DND-41 (cell line): ENCODE data around the gene NUCKS1.

Source experiments
- ATAC-seq: fragments of 200-7000 bp; cut with Tn5 transposase; 3 replicates; pipeline ENCODE4 v1.9.1; 2021; ENCODE audit warnings: low read depth; ENCODE audit not compliant: insufficient read depth
- DNase-seq: peaks from one replicate; pipeline ENCODE4 v3.0.0-alpha.2; 2020
- H2AFZ ChIP-seq: 2 replicates; pipeline ENCODE4 v1.6.0; 2012; ENCODE audit warnings: low read depth, low read length
- H3K27ac ChIP-seq: 2 replicates; pipeline ENCODE4 v1.5.1; 2012; ENCODE audit warnings: low read length, inconsistent platforms
- H3K27me3 ChIP-seq: fragments of 200-600 bp; sonication (generic); 2 replicates; pipeline ENCODE4 v1.6.0; 2012; ENCODE audit warnings: low read length, mild to moderate bottlenecking, inconsistent platforms; ENCODE audit not compliant: insufficient read depth, poor library complexity
- H3K36me3 ChIP-seq: 2 replicates; pipeline ENCODE4 v1.5.1; 2012; ENCODE audit warnings: low read length, inconsistent platforms; ENCODE audit not compliant: insufficient read depth
- H3K4me1 ChIP-seq: 2 replicates; pipeline ENCODE4 v1.5.1; 2012; ENCODE audit warnings: mild to moderate bottlenecking, low read length; ENCODE audit not compliant: insufficient read depth
- H3K4me2 ChIP-seq: 2 replicates; pipeline ENCODE4 v1.6.0; 2012; ENCODE audit warnings: mild to moderate bottlenecking, moderate library complexity, low read length, inconsistent platforms; ENCODE audit not compliant: insufficient read depth
- H3K4me3 ChIP-seq, 2 experiments: fragments of 200-600 bp in 1 of 2; shearing (Covaris generic) in 1 of 2; 2 replicates each; pipeline ENCODE4 v1.5.1; 2012 to 2016; ENCODE audit warnings: inconsistent platforms in 2 of 2, low read length in 2 of 2, mild to moderate bottlenecking in 2 of 2, low read depth in 1 of 2, moderate library complexity in 1 of 2
- H3K79me2 ChIP-seq: 2 replicates; pipeline ENCODE4 v1.6.0; 2012; ENCODE audit warnings: low read length, inconsistent platforms; ENCODE audit not compliant: insufficient read depth
- H3K9ac ChIP-seq: 2 replicates; pipeline ENCODE4 v1.6.0; 2012; ENCODE audit warnings: low read depth, mild to moderate bottlenecking, inconsistent platforms, low read length, moderate library complexity
- H3K9me3 ChIP-seq: 2 replicates; pipeline ENCODE4 v1.5.1; 2012; ENCODE audit warnings: low read length, moderate library complexity, mild to moderate bottlenecking, inconsistent platforms; ENCODE audit not compliant: insufficient read depth, severe bottlenecking
- H4K20me1 ChIP-seq: 2 replicates; pipeline ENCODE4 v1.6.0; 2012; ENCODE audit warnings: low read length; ENCODE audit not compliant: insufficient read depth
- CTCF ChIP-seq: IDR thresholded peaks from 2 replicates; pipeline ENCODE4 v1.5.1; 2012; ENCODE audit warnings: borderline replicate concordance, low read length, moderate library complexity, mild to moderate bottlenecking; ENCODE audit not compliant: poor library complexity, severe bottlenecking; ENCODE audit errors: extremely low read depth
- EZH2 ChIP-seq: IDR thresholded peaks from 3 replicates; pipeline ENCODE4 v1.6.1; 2012; ENCODE audit warnings: borderline replicate concordance, low read depth, mild to moderate bottlenecking, moderate library complexity, low read length, inconsistent platforms; ENCODE audit not compliant: severe bottlenecking

Gene NUCKS1

GRCh38 chr1:205782627-205783432, 32.8 kb upstream of the NUCKS1 start:
- Histone ChIP-seq H3K27ac (no peak overlapping the region), H2AFZ (no peak overlapping the region), H3K79me2 (no peaks in the 10 kb centered on the region), H3K36me3 (no peaks in the 10 kb centered on the region), H4K20me1 (no peaks in the 10 kb centered on the region), H3K4me2 (no peak overlapping the region), H3K4me3 (no peak overlapping the region), H3K9ac (no peak overlapping the region), H3K27me3 (no peaks in the 10 kb centered on the region), H3K4me1 (peaks cover 7% of the 10 kb centered on the region; the same call in 1 of the 2 replicates), H3K9me3 (no peaks in the 10 kb centered on the region)
- DNase-seq (no peak), ATAC-seq (peak; percentile 79)
- TF ChIP-seq CTCF (peak; percentile 34), EZH2 (no peak)

- no peak for TF ChIP-seq EZH2
- Histone ChIP-seq H3K4me2 (no peak overlapping the region), H2AFZ (no peak overlapping the region), H3K4me3 (no peak overlapping the region), H3K27ac (no peak overlapping the region), H3K36me3 (no peaks in the 10 kb centered on the region), H3K9ac (no peak overlapping the region), H3K4me1 (peaks cover 15% of the 10 kb centered on the region), H3K79me2 (no peaks in the 10 kb centered on the region), H3K27me3 (no peaks in the 10 kb centered on the region), H3K9me3 (no peaks in the 10 kb centered on the region), H4K20me1 (no peaks in the 10 kb centered on the region)
- ATAC-seq (no peak), DNase-seq (no peak)
Measured at GRCh38 chr1:205780335-205780734, 30.4 kb upstream of the NUCKS1 start.

- H2AFZ ChIP-seq: no peak overlapping the region
- H4K20me1 ChIP-seq: no peaks in the 10 kb centered on the region
- H3K4me1 ChIP-seq: peaks cover 25% of the 10 kb centered on the region
- no peak overlapping the region for H3K4me3 ChIP-seq
- DNase-seq: no peak
- no peaks in the 10 kb centered on the region for H3K27me3 ChIP-seq
- H3K27ac ChIP-seq: no peak overlapping the region
- no peaks in the 10 kb centered on the region for H3K9me3 ChIP-seq
- TF ChIP-seq EZH2 (no peak), CTCF (no peak)
- no peak overlapping the region for H3K9ac ChIP-seq
- no peak overlapping the region for H3K4me2 ChIP-seq
- no peak for ATAC-seq
- H3K36me3 ChIP-seq: no peaks in the 10 kb centered on the region
- H3K79me2 ChIP-seq: peaks cover 2% of the 10 kb centered on the region
Measured at GRCh38 chr1:205777994-205778393, 28.0 kb upstream of the NUCKS1 start.

GRCh38 chr1:205775717-205776056, 25.7 kb upstream of the NUCKS1 start:
- Histone ChIP-seq H2AFZ (peak overlapping the region; percentile 95), H3K9me3 (no peaks in the 10 kb centered on the region), H3K4me2 (peak overlapping the region; percentile 94), H3K4me3 (peak overlapping the region; percentile 51 to 75; a peak in 2 of 4 replicates), H3K36me3 (no peaks in the 10 kb centered on the region; the same call in 1 of the 2 replicates), H3K4me1 (peaks cover 20% of the 10 kb centered on the region), H4K20me1 (no peaks in the 10 kb centered on the region), H3K27ac (peak overlapping the region; percentile 81; the same call in 1 of the 2 replicates), H3K9ac (peak overlapping the region; percentile 78), H3K79me2 (peaks cover 2% of the 10 kb centered on the region), H3K27me3 (no peaks in the 10 kb centered on the region)
- ATAC-seq (no peak), DNase-seq (no peak)
- TF ChIP-seq EZH2 (no peak), CTCF (no peak)
